Activated naive CD4-positive, alpha-beta T cell treated with Interleukin-2 at 50 U/mL for 16 hours (primary cell): Measurements from ENCODE around the gene DNAAF8.
"Not testable (repeated sequence)": the region's sequence is repeated elsewhere in the genome, so short reads cannot be mapped to it uniquely, and the experiment has no call there.

ENCODE experiments used
- DNase-seq: peaks from one replicate; pipeline ENCODE4 v3.0.0-alpha.2; 2020

The DNAAF8 gene

DNA sequence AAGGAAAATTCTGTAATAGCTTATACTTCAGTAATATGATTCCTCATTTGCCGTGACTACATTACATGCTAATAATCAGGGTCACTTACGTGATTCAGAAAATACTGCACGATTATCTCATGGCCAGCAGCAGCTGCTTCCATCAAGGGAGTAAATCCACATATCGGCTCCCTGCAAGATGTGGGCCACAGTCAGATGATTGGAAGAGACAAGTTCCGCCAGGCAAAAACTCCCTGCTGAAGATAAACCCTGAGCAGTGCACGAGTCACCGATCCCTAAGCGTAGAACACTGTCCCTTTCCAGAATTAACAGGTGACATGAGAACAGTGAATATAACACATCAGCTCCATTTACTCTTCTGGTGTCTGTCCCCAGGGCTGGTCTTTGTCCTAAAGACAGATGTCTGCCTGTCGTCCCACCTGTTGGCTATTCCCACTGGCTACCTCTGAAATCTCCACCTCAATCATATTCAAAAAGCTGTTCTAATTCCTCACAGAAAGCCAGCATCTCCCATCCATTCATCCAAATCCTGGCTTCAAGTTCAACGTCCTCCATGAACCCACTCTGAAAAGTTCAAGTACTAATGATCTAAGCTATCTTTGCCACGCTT, 9.6 kb upstream of the DNAAF8 start:
- no peak for DNase-seq

DNA sequence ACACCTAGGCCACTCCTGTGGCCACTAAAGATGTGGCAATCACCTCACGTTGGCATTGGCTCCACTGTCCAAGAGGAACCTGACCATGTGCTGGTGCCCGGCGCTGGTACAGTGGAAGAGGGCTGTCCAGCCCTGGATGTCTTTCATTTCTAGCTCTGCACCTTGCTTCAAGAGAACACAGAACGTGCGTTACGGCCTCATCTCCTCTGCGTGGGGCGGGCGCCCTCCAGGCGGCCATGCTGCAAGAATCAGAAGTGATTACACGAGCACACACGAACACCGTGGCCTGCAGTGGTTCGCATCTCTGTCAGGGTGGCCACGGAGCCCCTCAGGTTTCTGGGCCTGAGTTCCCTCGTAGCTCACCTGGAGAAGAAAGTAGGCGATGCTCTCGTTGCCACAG, 7.7 kb upstream of the DNAAF8 start:
- no peak for DNase-seq

DNA sequence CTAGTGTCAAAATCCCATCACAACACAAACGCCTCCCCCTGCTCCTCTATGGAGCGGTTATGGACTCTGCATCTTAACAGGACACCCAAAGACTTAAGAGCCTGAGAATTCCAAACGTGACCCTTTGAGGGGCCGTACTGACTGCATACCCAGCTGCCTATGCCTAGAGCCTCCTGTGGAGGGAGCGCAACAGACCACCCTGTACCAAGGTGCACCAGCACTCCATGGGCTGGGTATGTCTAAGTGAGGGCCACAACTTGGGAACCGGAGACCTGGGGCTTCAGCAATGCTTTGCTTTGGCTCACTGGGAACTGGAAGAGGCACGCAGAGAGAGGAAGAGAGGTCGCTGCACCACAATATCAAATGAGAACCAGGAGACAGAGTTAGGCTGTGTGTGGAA, 5.7 kb upstream of the DNAAF8 start:
- DNase-seq = no peak

GRCh38 chr16:4729876-4730275, 4.5 kb upstream of the DNAAF8 start:
- no peak for DNase-seq

- no peak for DNase-seq
Measured at GRCh38 chr16:4733211-4733742, 1.1 kb upstream of the DNAAF8 start.

- peak; percentile 35 for DNase-seq
Measured at GRCh38 chr16:4733747-4734062, 632 bp upstream of the DNAAF8 start.

DNA sequence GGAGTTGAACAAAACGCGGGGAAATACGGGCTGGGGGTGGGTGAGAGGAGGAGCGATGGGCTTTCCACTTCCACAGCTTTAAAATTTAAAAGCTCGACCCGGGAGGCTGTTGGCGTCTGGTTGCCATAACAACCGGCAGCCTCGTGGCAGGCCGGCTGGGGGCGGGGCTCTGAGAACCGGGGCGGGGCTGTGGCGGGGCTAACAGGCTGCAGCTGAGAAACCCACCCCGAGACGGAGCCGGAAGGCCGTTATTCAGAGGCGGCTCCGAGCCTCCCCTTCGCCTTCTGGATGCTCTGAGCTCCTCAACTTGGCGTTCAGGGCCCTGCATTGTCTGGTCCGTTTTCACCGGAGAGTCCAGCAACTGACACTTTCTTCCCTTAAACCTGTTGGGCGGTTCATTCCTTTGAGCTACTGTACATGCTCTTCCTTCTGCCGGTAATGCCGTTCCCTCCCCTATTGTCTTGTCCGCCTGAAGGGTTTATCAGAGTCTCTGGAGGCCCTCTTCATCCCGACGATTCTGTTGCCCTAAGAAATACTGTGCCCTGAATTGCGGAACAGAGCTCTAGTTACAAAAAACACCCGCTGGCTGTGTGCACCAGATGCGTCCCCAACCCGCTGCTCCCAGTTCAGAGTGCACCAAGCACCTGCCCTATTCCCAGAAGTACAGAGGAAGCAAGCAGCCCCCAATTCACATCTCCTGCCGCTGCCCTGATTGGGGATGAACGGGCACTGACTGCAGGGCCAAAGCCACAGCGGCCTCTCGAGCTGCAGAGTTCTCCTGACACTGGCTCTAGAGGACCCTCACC, 596 bp downstream of the DNAAF8 start:
- peak; percentile 92 for DNase-seq

- DNase-seq = no peak
Measured at GRCh38 chr16:4736546-4736945, 2.2 kb downstream of the DNAAF8 start.

GRCh38 chr16:4737545-4737944, 3.2 kb downstream of the DNAAF8 start:
- DNase-seq = no peak

GRCh38 chr16:4738370-4738769, 4.0 kb downstream of the DNAAF8 start:
- DNase-seq = not testable (repeated sequence)

GRCh38 chr16:4743226-4743878, 9.0 kb downstream of the DNAAF8 start:
- DNase-seq = no peak

DNA sequence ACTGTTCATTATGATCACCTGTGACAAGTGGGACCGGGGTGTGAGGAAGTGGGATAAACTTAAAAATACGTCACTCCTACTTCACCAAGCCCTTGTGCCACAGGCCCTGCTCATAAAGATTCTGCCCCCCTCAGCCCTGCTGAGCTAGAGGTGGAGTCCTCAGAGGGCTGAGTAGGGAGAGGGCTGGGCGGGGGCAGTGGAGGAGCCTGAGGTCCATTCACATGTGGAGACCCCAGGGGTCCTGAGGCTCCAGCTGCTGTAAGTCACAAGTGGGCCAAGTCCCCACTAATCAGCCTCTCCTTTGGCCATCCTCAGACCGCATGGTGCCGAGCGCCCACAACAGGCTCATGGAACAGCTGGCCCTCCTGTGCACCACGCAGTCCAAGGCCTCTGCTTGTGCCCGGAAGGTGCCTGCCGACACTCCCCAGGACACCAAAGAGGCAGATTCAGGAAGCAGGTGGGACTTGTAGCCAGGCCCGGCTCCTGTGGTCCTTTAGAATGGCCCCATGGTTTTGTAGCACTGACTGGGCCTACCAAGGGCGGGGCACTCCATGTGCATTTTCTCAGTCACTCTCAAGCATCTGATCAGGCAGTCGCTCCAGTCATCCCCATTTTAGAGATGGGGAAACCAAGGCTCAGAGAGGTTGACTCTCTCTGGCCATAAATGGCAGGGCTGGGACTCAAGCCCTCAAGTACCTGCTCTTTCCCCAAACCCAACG, 10.4 kb downstream of the DNAAF8 start:
- no peak for DNase-seq

DNA sequence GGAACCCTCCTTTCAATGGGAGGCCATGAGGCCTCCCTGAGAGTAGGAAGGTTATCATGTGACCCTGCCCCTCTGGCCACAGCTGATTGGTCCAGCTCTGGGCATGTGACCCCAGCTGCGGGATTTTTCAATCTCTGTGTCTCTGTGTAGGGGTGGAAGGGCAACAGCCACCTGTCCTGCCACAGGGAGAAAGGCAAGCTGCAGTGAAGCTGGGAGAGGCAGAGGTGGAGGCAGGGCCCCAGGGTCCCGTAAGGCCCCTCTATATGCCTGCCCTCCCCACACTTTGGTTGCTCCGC, 10.9 kb downstream of the DNAAF8 start:
- no peak for DNase-seq

DNA sequence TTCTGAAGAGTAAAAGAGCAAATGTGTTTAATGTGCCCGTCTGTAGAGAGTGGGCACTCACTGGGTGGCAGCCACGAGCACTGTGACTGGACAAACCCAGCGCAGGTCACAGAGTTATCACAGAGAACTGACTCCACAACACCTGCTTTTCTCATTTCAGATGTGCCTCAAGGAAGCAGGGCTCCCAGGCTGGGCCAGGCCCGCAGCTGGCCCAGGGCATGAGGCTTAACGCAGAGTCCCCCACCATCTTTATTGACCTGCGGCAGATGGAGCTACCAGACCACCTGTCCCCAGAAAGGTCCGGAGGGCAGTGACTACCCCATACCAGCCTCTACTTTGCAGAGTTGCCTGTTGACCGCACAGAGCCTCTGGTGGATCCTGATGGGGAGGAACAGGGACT, 11.9 kb downstream of the DNAAF8 start:
- no peak for DNase-seq

DNA sequence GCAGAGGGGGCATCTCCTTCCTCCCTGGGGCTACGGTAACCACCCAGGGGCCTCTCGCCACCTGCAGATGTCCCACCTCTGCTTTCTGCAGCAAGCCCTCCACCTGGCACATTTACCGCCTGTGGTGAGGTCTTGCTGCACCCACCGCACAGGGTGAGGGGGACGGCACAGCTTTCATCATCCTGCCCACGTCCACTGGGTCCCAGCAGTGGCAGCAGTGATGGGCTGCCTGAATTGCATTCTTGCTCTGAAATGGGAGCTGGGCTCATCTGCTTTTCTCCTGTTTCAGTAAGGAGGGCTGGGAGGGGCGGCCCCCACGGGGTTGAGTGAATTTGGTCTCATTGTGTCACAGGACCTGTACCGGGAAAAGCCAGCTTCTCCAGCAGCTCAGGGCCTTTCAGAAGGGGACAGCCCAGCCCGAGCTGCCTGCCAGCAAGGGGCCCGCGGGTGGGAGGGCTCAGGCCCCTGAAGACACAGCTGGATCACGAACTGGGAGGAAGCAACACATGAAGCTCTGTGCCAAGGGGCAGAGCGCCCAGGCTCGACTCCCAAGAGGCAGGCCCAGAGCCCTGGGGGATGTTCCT, 12.7 kb downstream of the DNAAF8 start:
- DNase-seq = no peak

DNA sequence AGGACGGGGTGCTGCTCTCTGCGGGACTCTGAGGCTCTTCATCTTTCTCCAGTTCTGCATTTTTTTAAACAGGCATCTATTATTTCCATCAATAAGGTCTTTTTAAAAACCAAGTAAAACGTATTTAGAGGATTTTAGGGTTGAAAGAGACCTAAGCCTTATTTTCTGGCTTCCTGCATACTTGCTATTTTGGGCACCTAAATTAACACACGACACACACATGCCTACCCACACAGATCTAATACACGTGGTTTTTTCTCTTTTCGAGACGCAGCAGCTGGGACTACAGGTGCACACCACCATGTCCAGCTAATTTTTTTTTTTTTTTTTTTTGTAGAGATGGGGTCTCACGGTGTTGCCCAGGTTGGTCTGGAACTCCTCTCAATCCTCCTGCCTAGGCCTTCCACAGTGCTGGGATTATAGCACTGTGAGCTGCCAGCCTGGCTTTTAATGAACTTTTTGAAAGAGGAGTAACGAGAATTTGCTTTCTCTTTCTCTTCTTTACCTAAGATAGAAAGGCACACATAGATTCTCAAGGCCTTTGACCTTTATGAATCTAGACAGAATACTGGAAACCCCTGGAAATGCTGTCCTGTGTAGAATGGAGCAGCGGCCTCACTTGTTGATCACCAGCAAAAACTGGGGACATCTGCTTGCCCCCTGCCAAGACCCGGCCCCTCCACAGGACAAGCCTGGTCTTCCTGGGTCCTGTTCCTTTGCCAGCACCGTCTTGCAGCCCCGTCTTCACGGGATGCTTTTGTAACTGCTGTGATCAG, 13.8 kb downstream of the DNAAF8 start:
- DNase-seq = no peak

DNA sequence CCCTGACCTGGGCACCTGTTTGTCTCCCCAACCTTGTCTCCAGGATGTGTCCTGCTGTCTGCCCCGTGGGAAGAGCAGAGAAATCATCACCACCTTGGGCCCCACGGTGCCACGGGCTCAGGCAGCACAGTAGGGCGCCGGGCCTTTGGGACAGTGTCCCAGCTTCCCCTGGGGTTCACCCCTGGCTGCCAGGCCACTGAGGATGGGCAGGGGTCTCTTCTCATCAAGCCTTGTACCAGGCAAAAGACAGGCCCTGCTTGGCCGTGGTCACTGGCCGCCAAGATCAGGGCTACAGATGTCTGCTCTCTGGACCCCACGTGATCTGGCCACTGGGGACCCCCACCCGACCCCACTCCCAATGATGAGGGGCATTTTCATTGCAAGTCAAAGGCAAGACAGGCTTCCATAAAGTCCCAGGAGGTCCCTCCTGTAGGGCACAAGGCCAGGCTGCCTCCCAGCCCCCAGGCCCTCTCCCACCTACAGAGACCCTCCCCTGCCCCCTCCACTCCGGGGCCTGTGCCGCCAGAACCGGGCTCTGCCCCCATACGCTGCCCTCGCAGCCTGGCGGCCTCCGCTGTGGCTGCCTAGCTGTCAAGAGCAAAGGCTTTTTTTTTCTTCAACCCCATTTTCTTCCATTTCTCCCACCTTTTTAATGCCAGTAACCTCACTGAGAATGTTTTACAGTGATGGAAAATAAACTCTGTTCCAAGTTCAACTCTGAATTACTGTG, 14.5 kb downstream of the DNAAF8 start:
- DNase-seq = no peak

DNA sequence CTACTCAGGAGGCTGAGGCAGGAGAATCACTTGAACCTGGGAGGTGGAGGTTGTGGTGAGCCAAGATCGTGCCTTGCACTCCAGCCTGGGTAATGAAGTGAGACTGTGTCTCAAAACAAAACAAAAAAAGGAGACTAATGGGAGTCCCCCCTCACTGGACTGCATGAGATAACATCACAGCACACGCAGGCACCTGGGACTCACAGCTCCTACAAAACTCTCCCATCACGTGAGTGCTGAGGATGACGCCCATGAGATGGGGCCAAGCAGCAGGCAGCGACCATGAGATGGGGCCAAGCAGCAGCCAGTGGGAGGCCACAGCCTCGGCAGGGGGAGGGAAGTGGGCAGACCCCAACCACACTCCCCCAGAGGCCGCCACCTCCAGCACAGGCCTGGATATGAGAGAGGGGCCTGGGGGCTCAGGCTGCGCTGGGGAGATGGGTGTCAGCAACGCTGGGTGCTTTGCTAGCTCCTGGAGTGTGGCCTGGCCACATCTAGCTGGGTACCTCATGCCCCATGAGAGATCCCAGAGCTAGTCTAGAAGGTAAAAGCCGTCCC, 15.4 kb downstream of the DNAAF8 start:
- DNase-seq = no peak

DNA sequence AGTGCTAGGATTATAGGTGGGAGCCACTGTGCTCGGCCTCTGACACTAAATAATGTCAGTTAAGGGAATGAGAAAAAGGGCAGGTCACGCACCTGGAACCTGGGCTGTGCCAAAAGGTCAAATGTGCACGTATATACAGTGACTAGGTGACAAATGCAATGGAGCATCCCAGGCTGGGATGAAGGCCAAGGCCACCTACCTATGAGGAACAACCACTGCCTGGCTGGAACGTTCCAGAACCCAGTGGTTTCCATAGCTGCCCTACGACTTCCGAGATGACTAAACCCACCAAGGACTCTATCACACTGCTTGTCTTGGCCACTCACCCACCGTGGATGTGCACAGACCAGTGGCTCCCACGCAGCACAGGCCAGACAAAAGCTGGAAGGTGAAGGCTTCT, 16.6 kb downstream of the DNAAF8 start:
- no peak for DNase-seq

DNA sequence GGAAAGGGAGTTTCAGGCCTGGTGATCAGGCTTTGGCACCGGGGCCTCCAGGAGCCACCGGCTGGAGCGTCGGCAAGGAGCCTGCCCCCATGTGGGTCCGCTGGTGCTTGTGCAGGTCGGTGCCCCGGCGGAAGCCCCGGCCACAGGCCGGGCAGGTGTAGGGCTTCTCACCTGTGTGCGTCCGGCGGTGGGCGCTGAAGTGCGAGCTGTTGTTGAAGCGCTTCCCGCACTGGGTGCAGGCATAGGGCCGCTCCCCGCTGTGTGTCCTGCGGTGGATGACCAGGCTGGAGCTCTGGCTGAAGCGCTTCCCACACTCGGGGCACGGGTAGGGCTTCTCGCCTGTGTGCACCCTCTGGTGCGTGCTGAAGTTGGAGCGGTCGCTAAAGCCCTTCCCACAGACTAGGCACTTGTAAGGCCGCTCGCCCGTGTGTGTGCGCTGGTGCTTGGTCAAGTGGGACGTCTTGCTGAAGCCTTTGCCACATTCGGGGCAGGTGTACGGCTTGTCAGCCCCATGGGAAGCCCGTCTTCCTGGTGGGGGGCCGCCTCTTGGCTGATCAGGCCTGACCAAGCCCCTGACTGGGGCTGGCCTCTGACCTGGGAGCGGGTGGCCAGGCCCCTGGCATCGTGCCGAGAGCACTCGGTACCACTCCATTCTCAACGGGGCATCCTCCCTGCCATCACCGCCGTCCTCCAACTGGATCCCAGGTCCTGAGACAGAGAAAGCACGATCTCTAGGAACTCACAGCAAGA, 18.2 kb downstream of the DNAAF8 start:
- no peak for DNase-seq

DNA sequence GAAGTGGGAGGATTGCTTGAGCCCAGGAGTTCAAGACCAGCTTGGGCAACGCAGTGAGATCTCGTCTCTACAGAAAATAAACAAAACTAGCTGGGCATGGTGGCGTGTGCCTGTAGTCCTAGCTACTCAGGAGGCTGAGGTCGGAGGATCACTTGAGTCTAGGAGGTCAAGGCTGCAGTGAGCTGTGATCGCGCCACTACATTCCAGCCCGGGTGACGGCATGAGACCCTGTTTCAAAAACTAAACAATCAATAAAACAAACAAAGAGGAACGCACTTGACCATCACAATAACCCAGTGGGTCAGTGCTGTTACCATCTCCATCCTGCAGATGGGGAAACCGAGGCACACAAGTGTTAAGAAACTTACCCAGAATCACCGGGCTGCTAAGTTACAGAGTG, 18.9 kb downstream of the DNAAF8 start:
- no peak for DNase-seq
